Ascending aorta (tissue), 2 donors: Measurements from ENCODE around the gene CSMD2. TPM values are rescaled to one million over a fixed set of nuclear protein-coding genes. Genes with fewer than 3 reads are reported as not detected.
"Not testable (repeated sequence)": the region's sequence is repeated elsewhere in the genome, so short reads cannot be mapped to it uniquely, and the experiment has no call there.

Experiments
- DNase-seq, 2 donors: peaks; one replicate each; pipeline ENCODE4 v3.0.0-alpha.2; 2019; ENCODE audit warnings: low spot score in 2 of 2
- H3K27ac ChIP-seq, 2 donors: fragments of 200-600 bp; sonication (generic); one replicate each; pipeline ENCODE4 v1.5.1; 2016 to 2017; ENCODE audit warnings: mild to moderate bottlenecking in 1 of 2
- H3K27me3 ChIP-seq: fragments of 200-600 bp; sonication (generic); one replicate; pipeline ENCODE4 v1.5.1; 2017
- H3K36me3 ChIP-seq, 2 donors: fragments of 200-600 bp; sonication (generic); one replicate each; pipeline ENCODE4 v1.5.1; 2016
- H3K4me1 ChIP-seq, 2 donors: fragments of 200-600 bp; sonication (generic); one replicate each; pipeline ENCODE4 v1.5.1; 2016 to 2017; ENCODE audit warnings: mild to moderate bottlenecking in 1 of 2
- H3K4me3 ChIP-seq, 2 donors: fragments of 200-600 bp; sonication (generic); one replicate each; pipeline ENCODE4 v1.5.1; 2016 to 2017; ENCODE audit warnings: mild to moderate bottlenecking in 1 of 2
- H3K9me3 ChIP-seq, 2 donors: fragments of 200-600 bp; sonication (generic); one replicate each; pipeline ENCODE4 v1.5.1; 2016
- CTCF ChIP-seq, 3 experiments: fragments of 200-600 bp in 2 of 3; fragments of 450-650 bp in 1 of 3; sonication (generic) in 2 of 3; IDR thresholded peaks; one replicate each; pipeline ENCODE4 v1.5.1; 2016 to 2019; ENCODE audit warnings: antibody characterized with exemption in 3 of 3, mild to moderate bottlenecking in 1 of 3, moderate library complexity in 1 of 3
- intact Hi-C: fragments of 100-400 bp; cut with DNase I; formaldehyde crosslinking; loops from one replicate; pipeline ENCODE4 v1.15.1; 2023
- total RNA-seq: library from RNA; depleted of rRNA; stranded (reverse); fragments of >200 nt; gene quantifications from one replicate; pipeline ENCODE4 v1.1.0, GENCODE V29; 2016

CSMD2 gene
- total RNA-seq, 1 donor from 2014 or later, result 10.9 TPM

DNA sequence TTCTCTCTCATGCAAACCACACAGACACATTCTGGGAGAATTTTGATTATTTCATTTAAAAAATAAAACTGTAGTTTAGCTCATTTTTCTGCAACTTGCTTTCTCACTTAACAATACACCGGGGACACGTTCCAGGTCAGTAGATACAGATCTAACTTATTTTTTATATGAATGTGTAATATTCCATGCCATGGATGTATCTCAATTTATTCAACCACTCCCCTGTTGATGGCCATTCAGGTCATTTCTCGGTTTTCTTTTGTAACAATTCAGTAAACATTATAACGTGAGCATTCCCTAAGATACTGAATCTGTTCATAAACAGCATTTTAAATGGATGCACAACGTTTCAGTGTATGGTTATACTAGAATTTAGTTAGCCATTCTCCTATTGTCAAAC is 64.7 kb downstream of the CSMD2 start:
- intact Hi-C loops, result no loop called here
- no peak overlapping the region for H3K4me3 ChIP-seq
- no peaks in the 10 kb centered on the region for H3K9me3 ChIP-seq
- no peak for DNase-seq
- no peaks in the 10 kb centered on the region for H3K27me3 ChIP-seq
- H3K4me1 ChIP-seq, result peaks cover 0 to 7% of the 10 kb centered on the region in 2 donors
- H3K27ac ChIP-seq, result no peak overlapping the region
- TF ChIP-seq CTCF (IDR thresholded peaks at IDR 0.05), result no peak
- H3K36me3 ChIP-seq, result no peaks in the 10 kb centered on the region

- H3K27ac ChIP-seq, H3K36me3 ChIP-seq, H3K9me3 ChIP-seq, intact Hi-C loops, DNase-seq, H3K27me3 ChIP-seq, H3K4me1 ChIP-seq, H3K4me3 ChIP-seq: not testable (repeated sequence)
These were observed 72.6 kb downstream of the CSMD2 start for GRCh38 chr1:34092399-34092798.

- no peaks in the 10 kb centered on the region for H3K36me3 ChIP-seq
- H3K27me3 ChIP-seq, result no peaks in the 10 kb centered on the region
- no peaks in the 10 kb centered on the region for H3K9me3 ChIP-seq
- DNase-seq, result no peak
- intact Hi-C loops, result no loop called here
- no peak overlapping the region for H3K4me3 ChIP-seq
- no peak overlapping the region for H3K27ac ChIP-seq
- no peak for TF ChIP-seq CTCF (IDR thresholded peaks at IDR 0.05)
- H3K4me1 ChIP-seq, result no peaks in the 10 kb centered on the region
These were observed 75.3 kb downstream of the CSMD2 start for GRCh38 chr1:34089731-34090130.

DNA sequence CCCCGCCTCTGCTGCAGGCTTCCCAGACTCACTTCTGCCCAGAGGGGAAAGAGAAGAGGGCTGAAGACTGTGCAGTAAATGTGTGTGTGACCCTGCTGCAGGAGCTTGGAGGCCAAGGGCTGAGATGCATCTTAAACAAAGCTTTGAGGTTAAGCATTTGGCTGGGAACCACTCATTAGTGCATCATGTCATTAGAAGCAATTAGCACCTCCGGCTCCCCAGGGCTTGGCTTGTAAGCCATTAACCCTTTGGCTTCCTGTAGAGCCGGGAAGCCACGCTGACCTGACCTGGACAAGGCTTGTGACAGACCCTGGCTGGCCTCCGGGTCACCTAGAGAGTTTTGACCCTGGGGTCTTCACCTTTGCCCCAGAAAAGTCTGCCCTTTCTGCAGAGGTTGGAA is 77.0 kb downstream of the CSMD2 start:
- no peaks in the 10 kb centered on the region for H3K27me3 ChIP-seq
- no peak overlapping the region for H3K27ac ChIP-seq
- H3K36me3 ChIP-seq, result no peaks in the 10 kb centered on the region
- H3K4me1 ChIP-seq, result no peaks in the 10 kb centered on the region
- H3K9me3 ChIP-seq, result no peaks in the 10 kb centered on the region
- intact Hi-C loops, result no loop called here
- TF ChIP-seq CTCF (IDR thresholded peaks at IDR 0.05), result no peak
- DNase-seq, result no peak
- H3K4me3 ChIP-seq, result no peak overlapping the region

GRCh38 chr1:34086561-34086960 is 78.5 kb downstream of the CSMD2 start:
- intact Hi-C loops, result no loop called here
- Histone ChIP-seq H3K36me3 (no peaks in the 10 kb centered on the region), H3K4me1 (no peaks in the 10 kb centered on the region), H3K27me3 (no peaks in the 10 kb centered on the region), H3K4me3 (no peak overlapping the region), H3K27ac (no peak overlapping the region), H3K9me3 (no peaks in the 10 kb centered on the region)
- DNase-seq, result no peak
- TF ChIP-seq CTCF (IDR thresholded peaks at IDR 0.05), result no peak

GRCh38 chr1:34083974-34084373 is 81.1 kb downstream of the CSMD2 start:
- no peak overlapping the region for H3K27ac ChIP-seq
- no peak for DNase-seq
- H3K4me3 ChIP-seq, result no peak overlapping the region
- no peaks in the 10 kb centered on the region for H3K27me3 ChIP-seq
- intact Hi-C loops, result no loop called here
- TF ChIP-seq CTCF (IDR thresholded peaks at IDR 0.05), result no peak
- H3K4me1 ChIP-seq, result no peaks in the 10 kb centered on the region
- no peaks in the 10 kb centered on the region for H3K9me3 ChIP-seq
- no peaks in the 10 kb centered on the region for H3K36me3 ChIP-seq

- H3K4me3 ChIP-seq, DNase-seq, H3K36me3 ChIP-seq, H3K4me1 ChIP-seq, H3K27me3 ChIP-seq, H3K9me3 ChIP-seq, H3K27ac ChIP-seq, intact Hi-C loops: not testable (repeated sequence)
These were observed 82.9 kb downstream of the CSMD2 start for GRCh38 chr1:34082085-34082670.
